ENCODE measurements around the gene CBX1.
"Not testable (repeated sequence)": the region's sequence is repeated elsewhere in the genome, so short reads cannot be mapped to it uniquely, and the experiment has no call there.

The CBX1 gene

GRCh38 chr17:48123776-48124388 lies 22.6 kb upstream of the CBX1 start:
- DNase-seq = no peak

- DNase-seq = peak in 46 of 56 donors; percentile 13 to 86 (median 44)
Measured at GRCh38 chr17:48123111-48123510, 21.8 kb upstream of the CBX1 start.

GRCh38 chr17:48122665-48123045 lies 21.4 kb upstream of the CBX1 start:
- peak in 1 of 56 donors; percentile 32 for DNase-seq

GRCh38 chr17:48121923-48122664 lies 20.8 kb upstream of the CBX1 start:
- peak in 32 of 56 donors; percentile 9 to 72 (median 26) for DNase-seq

- DNase-seq = peak in 3 of 56 donors; percentile 4 to 17 (median 16)
Measured at GRCh38 chr17:48113201-48113676, 12.0 kb upstream of the CBX1 start.

GRCh38 chr17:48111937-48112241 lies 10.6 kb upstream of the CBX1 start:
- no peak for DNase-seq

GRCh38 chr17:48110761-48111160 lies 9.5 kb upstream of the CBX1 start:
- no peak for DNase-seq

- DNase-seq = peak in 55 of 56 donors; percentile 64 to 98 (median 91)
Measured at GRCh38 chr17:48107137-48108055, 6.1 kb upstream of the CBX1 start, which contains the start of gene SNX11. SNX11 (plus strand) TSS chr17:48107766; CDS start chr17:48112044, 4,278 bp downstream.

GRCh38 chr17:48106802-48107136 lies 5.5 kb upstream of the CBX1 start:
- DNase-seq = no peak

GRCh38 chr17:48104440-48104839 lies 3.2 kb upstream of the CBX1 start:
- no peak for DNase-seq

GRCh38 chr17:48102798-48103715 lies 1.8 kb upstream of the CBX1 start:
- DNase-seq = peak in 2 of 56 donors; percentile 12 to 14

GRCh38 chr17:48102043-48102750 lies 919 bp upstream of the CBX1 start:
- DNase-seq = no peak

GRCh38 chr17:48100591-48101011 lies 677 bp downstream of the CBX1 start:
- DNase-seq = peak in 25 of 56 donors; percentile 25 to 63 (median 49)

- DNase-seq = no peak
Measured at GRCh38 chr17:48100160-48100559, 1.1 kb downstream of the CBX1 start.

- no peak for DNase-seq
Measured at GRCh38 chr17:48095611-48096010, 5.7 kb downstream of the CBX1 start.

GRCh38 chr17:48093341-48094045 lies 7.8 kb downstream of the CBX1 start:
- no peak for DNase-seq

- DNase-seq = no peak
Measured at GRCh38 chr17:48084932-48085331, 16.3 kb downstream of the CBX1 start.

- DNase-seq = no peak
Measured at GRCh38 chr17:48081858-48082257, 19.4 kb downstream of the CBX1 start.

- not testable (repeated sequence) for DNase-seq
Measured at GRCh38 chr17:48077152-48077551, 24.1 kb downstream of the CBX1 start.

Data from amygdala (tissue), 56 donors.